GM19035 (cell line): ENCODE results near the gene OXLD1.
"Not testable (repeated sequence)": the region's sequence is repeated elsewhere in the genome, so short reads cannot be mapped to it uniquely, and the experiment has no call there.

Experiments
- ATAC-seq: cut with Tn5 transposase; IDR thresholded peaks from one replicate; pipeline ENCODE4 v1.9.1; 2021; ENCODE audit not compliant: unreplicated experiment

Gene OXLD1

GRCh38 chr17:81683584-81684441 is 17.4 kb upstream of the OXLD1 start, which contains the start of the genes ARL16 and HGS:
Gene ARL16 (minus strand): TSS chr17:81683797. CDS start chr17:81683753, 44 bp downstream.
Gene HGS (plus strand): TSS chr17:81684011. CDS start chr17:81684067, 56 bp downstream.
- ATAC-seq: peak; percentile 95

- peak; percentile 10 for ATAC-seq
Observed at GRCh38 chr17:81683208-81683583, 16.8 kb upstream of the OXLD1 start.

- ATAC-seq: no peak
Observed at GRCh38 chr17:81682565-81683207, 16.3 kb upstream of the OXLD1 start.

GRCh38 chr17:81681672-81682071 is 15.3 kb upstream of the OXLD1 start:
- ATAC-seq: no peak

GRCh38 chr17:81680150-81680549 is 13.7 kb upstream of the OXLD1 start:
- no peak for ATAC-seq

GRCh38 chr17:81676906-81677305 is 10.5 kb upstream of the OXLD1 start:
- no peak for ATAC-seq

- not testable (repeated sequence) for ATAC-seq
Observed at GRCh38 chr17:81675515-81676221, 9.3 kb upstream of the OXLD1 start.

GRCh38 chr17:81673561-81674258 is 7.3 kb upstream of the OXLD1 start:
- ATAC-seq: no peak

GRCh38 chr17:81672954-81673353 is 6.5 kb upstream of the OXLD1 start:
- no peak for ATAC-seq

GRCh38 chr17:81672504-81672903 is 6.1 kb upstream of the OXLD1 start:
- no peak for ATAC-seq

- ATAC-seq: no peak
Observed at GRCh38 chr17:81667754-81668153, 1.3 kb upstream of the OXLD1 start.

- ATAC-seq: peak; percentile 22
Observed at GRCh38 chr17:81666092-81666341, 388 bp downstream of the OXLD1 start.

GRCh38 chr17:81665205-81666091 is 957 bp downstream of the OXLD1 start:
- ATAC-seq: no peak

GRCh38 chr17:81664051-81664470 is 2.3 kb downstream of the OXLD1 start:
- ATAC-seq: no peak

- ATAC-seq: no peak
Observed at GRCh38 chr17:81662002-81662401, 4.4 kb downstream of the OXLD1 start.

GRCh38 chr17:81660441-81660840 is 6.0 kb downstream of the OXLD1 start:
- no peak for ATAC-seq

- ATAC-seq: no peak
Observed at GRCh38 chr17:81659038-81659437, 7.4 kb downstream of the OXLD1 start.

- ATAC-seq: no peak
Observed at GRCh38 chr17:81656835-81657234, 9.6 kb downstream of the OXLD1 start.

- ATAC-seq: no peak
Observed at GRCh38 chr17:81656118-81656743, 10.2 kb downstream of the OXLD1 start, which contains the start of gene PDE6G. Gene PDE6G (minus strand): TSS chr17:81656542. CDS start chr17:81653305, 3,237 bp downstream.
